PC-3 (cell line): Measurements from ENCODE around the gene MAP1S. TPM values are rescaled to one million over a fixed set of nuclear protein-coding genes. Genes with fewer than 3 reads are reported as not detected.

Source experiments
- ATAC-seq: fragments of 200-7000 bp; cut with Tn5 transposase; 2 replicates; pipeline ENCODE4 v1.9.1; 2020; ENCODE audit warnings: mild to moderate bottlenecking, moderate library complexity
- BruUV-seq: library from RNA; stranded (reverse); fragments of 400-500 nt; replicated peaks from 2 replicates; lab custom pipeline; 2021; lab: Mats Ljungman, UMichigan
- CTCF ChIA-PET: fragments of 300-600 bp; sonication (Branson Sonifier 250); formaldehyde crosslinking; loops from one replicate; lab custom pipeline; 2022; ENCODE audit warnings: antibody characterized with exemption; lab: Charles Lee
- POLR2A ChIA-PET: fragments of 300-600 bp; sonication (Branson Sonifier 250); formaldehyde crosslinking; loops from one replicate; lab custom pipeline; 2022; ENCODE audit warnings: antibody characterized with exemption; ENCODE audit not compliant: unreplicated experiment; lab: Charles Lee
- DNase-seq: peaks from one replicate; pipeline ENCODE4 v3.0.0-alpha.2; 2015
- H2AFZ ChIP-seq: fragments of 300-600 bp; sonication (generic); 2 replicates; pipeline ENCODE4 v1.6.0; 2016; ENCODE audit warnings: antibody characterized with exemption, low read length
- H3F3A ChIP-seq: fragments of 300-600 bp; sonication (generic); one replicate; pipeline ENCODE4 v1.6.0; 2017; ENCODE audit warnings: antibody characterized with exemption, low read length, control low read depth, mild to moderate bottlenecking; ENCODE audit not compliant: unreplicated experiment
- H3K27ac ChIP-seq: fragments of 300-600 bp; sonication (generic); 2 replicates; pipeline ENCODE4 v1.5.1; 2016; ENCODE audit warnings: mild to moderate bottlenecking, low read length
- H3K27me3 ChIP-seq: fragments of 300-600 bp; sonication (generic); 2 replicates; pipeline ENCODE4 v1.6.1; 2016; ENCODE audit warnings: low read length, mixed read lengths
- H3K36me3 ChIP-seq: fragments of 300-600 bp; sonication (generic); 2 replicates; pipeline ENCODE4 v1.6.1; 2016; ENCODE audit warnings: low read depth, mixed run types, low read length, mixed read lengths
- H3K4me1 ChIP-seq: fragments of 300-600 bp; sonication (generic); 2 replicates; pipeline ENCODE4 v1.5.1; 2016; ENCODE audit warnings: low read length; ENCODE audit not compliant: insufficient read depth
- H3K4me2 ChIP-seq: fragments of 300-600 bp; sonication (generic); 2 replicates; pipeline ENCODE4 v1.6.0; 2016; ENCODE audit warnings: low read length
- H3K4me3 ChIP-seq: fragments of 300-600 bp; sonication (generic); 2 replicates; pipeline ENCODE4 v1.5.1; 2016; ENCODE audit warnings: mild to moderate bottlenecking, low read length, mixed read lengths
- H3K79me2 ChIP-seq: fragments of 300-600 bp; sonication (generic); 2 replicates; pipeline ENCODE4 v1.6.1; 2017; ENCODE audit warnings: low read length, mixed read lengths
- H3K9ac ChIP-seq: fragments of 300-600 bp; sonication (generic); 2 replicates; pipeline ENCODE4 v1.6.0; 2016; ENCODE audit warnings: mild to moderate bottlenecking, low read length
- H3K9me2 ChIP-seq: fragments of 300-600 bp; sonication (generic); replicated peaks from 2 replicates; pipeline ENCODE4 v1.6.1; 2016; ENCODE audit warnings: mixed run types, low read length, mixed read lengths
- H3K9me3 ChIP-seq: fragments of 300-600 bp; sonication (generic); 2 replicates; pipeline ENCODE4 v1.6.1; 2016; ENCODE audit warnings: low read length, mixed read lengths
- H4K20me1 ChIP-seq: fragments of 300-600 bp; sonication (generic); 2 replicates; pipeline ENCODE4 v1.6.1; 2016; ENCODE audit warnings: low read length, mixed read lengths
- EZH2 ChIP-seq: fragments of 300-600 bp; sonication (generic); IDR thresholded peaks from one replicate; pipeline ENCODE4 v1.6.1; 2017; ENCODE audit warnings: antibody characterized with exemption, mild to moderate bottlenecking, low read length; ENCODE audit not compliant: unreplicated experiment
- EZH2phosphoT487 ChIP-seq: fragments of 300-600 bp; sonication (generic); IDR thresholded peaks from 2 replicates; pipeline ENCODE4 v1.6.1; 2018; ENCODE audit warnings: mild to moderate bottlenecking, antibody characterized with exemption, low read length, borderline replicate concordance
- intact Hi-C: fragments of 100-400 bp; cut with micrococcal nuclease; formaldehyde crosslinking; loops from 2 replicates; pipeline ENCODE4 v1.9.0; 2023
- total RNA-seq: library from RNA; depleted of rRNA; stranded (reverse); fragments of >200 nt; gene quantifications from 2 replicates; pipeline ENCODE4 v1.2.3, GENCODE V29; 2014
- TF ChIP-seq, protein P1 (sequence below): fragments of 300-600 bp; sonication (generic); conservative IDR thresholded peaks from 2 replicates; pipeline ENCODE4 v1.5.1; 2017; ENCODE audit warnings: antibody characterized with exemption, low read depth, mild to moderate bottlenecking, low read length

MAP1S gene
- total RNA-seq, 1 experiment from 2014 or later = 25.4 TPM

DNA sequence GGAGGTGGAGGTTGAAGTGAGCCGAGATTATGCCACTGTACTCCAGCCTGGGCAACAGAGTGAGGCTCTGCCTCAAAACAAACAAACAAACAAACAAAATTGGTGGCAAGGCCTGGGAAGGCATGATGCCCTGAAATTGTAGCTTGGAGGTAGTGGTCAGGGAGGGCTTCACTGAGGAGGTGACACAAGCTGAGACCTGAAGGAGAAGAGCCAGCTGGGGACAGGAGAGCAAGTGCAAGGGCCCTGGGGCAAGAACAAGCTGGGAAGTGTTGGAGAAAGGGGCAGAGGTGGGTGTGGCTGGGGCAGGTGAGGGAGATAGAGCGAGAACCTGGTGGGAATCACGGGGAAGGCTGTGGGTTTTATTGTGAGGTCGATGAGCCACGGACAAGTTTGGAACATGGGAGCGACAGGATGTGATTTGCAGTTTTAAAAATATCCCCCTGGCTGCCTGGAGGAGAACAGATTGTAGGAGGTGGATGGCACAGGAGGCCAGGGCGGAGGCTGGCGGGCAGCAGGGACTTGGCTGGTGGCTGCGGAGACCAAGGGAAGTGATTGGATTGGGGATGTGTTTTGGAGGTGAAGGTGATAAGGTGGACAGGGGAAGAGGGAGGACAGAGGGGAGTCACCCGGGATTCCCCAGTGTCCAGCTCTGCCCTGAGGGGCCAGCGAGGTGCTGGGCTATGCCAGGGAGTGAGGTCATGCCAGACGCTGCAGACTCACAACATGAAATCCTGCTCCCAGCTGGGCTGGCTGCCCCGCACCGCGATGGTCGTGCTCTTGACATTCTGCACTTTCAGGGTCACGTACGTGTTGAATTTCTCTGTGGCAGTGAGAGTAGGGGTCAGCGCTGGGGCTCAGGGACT is 45.1 kb upstream of the MAP1S start:
- ATAC-seq = no peak
- no peak overlapping the region for H3K4me3 ChIP-seq
- H3K9me2 ChIP-seq = no peaks in the 10 kb centered on the region
- no peaks in the 10 kb centered on the region for H4K20me1 ChIP-seq
- no peaks in the 10 kb centered on the region for H3K36me3 ChIP-seq
- no peaks in the 10 kb centered on the region for H3K27me3 ChIP-seq
- DNase-seq = no peak
- H3K27ac ChIP-seq = no peak overlapping the region
- ChIA-PET POLR2A (no interaction called here), CTCF (interaction anchor here (0.6 kb wide), 1 partner anchor 28 kb away, joined by 3 read pairs; no protein-coding TSS in a partner anchor)
- H3K4me1 ChIP-seq = no peaks in the 10 kb centered on the region
- BruUV-seq = no TSS peak
- TF ChIP-seq, protein P1, sequence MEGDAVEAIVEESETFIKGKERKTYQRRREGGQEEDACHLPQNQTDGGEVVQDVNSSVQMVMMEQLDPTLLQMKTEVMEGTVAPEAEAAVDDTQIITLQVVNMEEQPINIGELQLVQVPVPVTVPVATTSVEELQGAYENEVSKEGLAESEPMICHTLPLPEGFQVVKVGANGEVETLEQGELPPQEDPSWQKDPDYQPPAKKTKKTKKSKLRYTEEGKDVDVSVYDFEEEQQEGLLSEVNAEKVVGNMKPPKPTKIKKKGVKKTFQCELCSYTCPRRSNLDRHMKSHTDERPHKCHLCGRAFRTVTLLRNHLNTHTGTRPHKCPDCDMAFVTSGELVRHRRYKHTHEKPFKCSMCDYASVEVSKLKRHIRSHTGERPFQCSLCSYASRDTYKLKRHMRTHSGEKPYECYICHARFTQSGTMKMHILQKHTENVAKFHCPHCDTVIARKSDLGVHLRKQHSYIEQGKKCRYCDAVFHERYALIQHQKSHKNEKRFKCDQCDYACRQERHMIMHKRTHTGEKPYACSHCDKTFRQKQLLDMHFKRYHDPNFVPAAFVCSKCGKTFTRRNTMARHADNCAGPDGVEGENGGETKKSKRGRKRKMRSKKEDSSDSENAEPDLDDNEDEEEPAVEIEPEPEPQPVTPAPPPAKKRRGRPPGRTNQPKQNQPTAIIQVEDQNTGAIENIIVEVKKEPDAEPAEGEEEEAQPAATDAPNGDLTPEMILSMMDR = no peak
- TF ChIP-seq EZH2 (no peak), EZH2phosphoT487 (no peak)
- intact Hi-C loops = no loop called here
- no peak overlapping the region for H3K9ac ChIP-seq
- no peaks in the 10 kb centered on the region for H3K79me2 ChIP-seq
- H3K4me2 ChIP-seq = no peak overlapping the region
- H3K9me3 ChIP-seq = no peaks in the 10 kb centered on the region
- no peak overlapping the region for H2AFZ ChIP-seq
- no peaks in the 10 kb centered on the region for H3F3A ChIP-seq

DNA sequence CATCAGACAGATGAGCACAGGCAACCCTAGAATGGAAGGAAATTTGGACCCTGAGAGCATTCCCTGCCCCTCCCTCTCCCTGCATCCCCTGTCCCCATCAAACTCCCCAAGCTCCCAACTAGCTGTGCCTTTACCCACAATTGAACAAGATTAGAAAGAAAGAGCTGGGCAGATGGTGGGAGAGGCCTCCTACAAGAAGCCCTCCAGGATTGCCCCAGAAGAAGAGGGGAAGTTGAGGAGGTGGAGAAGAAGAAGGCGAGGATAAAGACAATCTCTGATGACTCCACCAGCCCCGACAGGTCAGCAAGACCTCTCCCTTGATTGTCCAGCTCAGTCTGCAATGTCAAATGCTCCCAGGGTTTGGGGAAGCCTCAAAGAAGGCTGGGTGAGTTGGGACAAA is 43.0 kb upstream of the MAP1S start:
- Histone ChIP-seq H3K27me3 (0 out of 2 replicates have a peak, but pooled peaks cover 10% of the 10 kb centered on the region), H3K9me3 (no peaks in the 10 kb centered on the region), H3K4me2 (no peak overlapping the region), H3F3A (no peaks in the 10 kb centered on the region), H2AFZ (no peak overlapping the region), H3K9ac (no peak overlapping the region), H3K36me3 (no peaks in the 10 kb centered on the region), H3K4me1 (peaks cover 10% of the 10 kb centered on the region), H4K20me1 (no peaks in the 10 kb centered on the region), H3K4me3 (no peak overlapping the region), H3K79me2 (no peaks in the 10 kb centered on the region), H3K9me2 (no peaks in the 10 kb centered on the region), H3K27ac (no peak overlapping the region)
- ChIA-PET CTCF (no interaction called here), POLR2A (no interaction called here)
- ATAC-seq (no peak), DNase-seq (no peak)
- no TSS peak for BruUV-seq
- intact Hi-C loops = no loop called here
- TF ChIP-seq, protein P1 = no peak
- TF ChIP-seq EZH2phosphoT487 (no peak), EZH2 (no peak)

- no peak for TF ChIP-seq EZH2
- TF ChIP-seq, protein P1 = peak; percentile 48
- no peak for TF ChIP-seq EZH2phosphoT487
- H3K9me3 ChIP-seq = no peaks in the 10 kb centered on the region
- no peaks in the 10 kb centered on the region for H4K20me1 ChIP-seq
- ChIA-PET POLR2A (no interaction called here), CTCF (no interaction called here)
- H3F3A ChIP-seq = no peaks in the 10 kb centered on the region
- no peaks in the 10 kb centered on the region for H3K79me2 ChIP-seq
- H3K9me2 ChIP-seq = no peaks in the 10 kb centered on the region
- DNase-seq (peak; percentile 37), ATAC-seq (no peak)
- intact Hi-C loops = no loop called here
- H3K27ac ChIP-seq = no peak overlapping the region
- no peak overlapping the region for H3K4me2 ChIP-seq
- 0 out of 2 replicates have a peak, but pooled peaks cover 10% of the 10 kb centered on the region for H3K27me3 ChIP-seq
- H3K4me1 ChIP-seq = peaks cover 10% of the 10 kb centered on the region
- no peaks in the 10 kb centered on the region for H3K36me3 ChIP-seq
- no peak overlapping the region for H3K9ac ChIP-seq
- no peak overlapping the region for H3K4me3 ChIP-seq
- H2AFZ ChIP-seq = no peak overlapping the region
- no TSS peak for BruUV-seq
Measured at GRCh38 chr19:17677002-17677401, 42.3 kb upstream of the MAP1S start.
